GM12874 (cell line): ENCODE measurements around the gene TBX6.

ENCODE experiments used
- TF ChIP-seq, protein P1 (sequence below): IDR thresholded peaks from 2 replicates; pipeline ENCODE4 v1.5.1; 2011; ENCODE audit warnings: low read depth, mild to moderate bottlenecking, control low read depth, low read length, moderate library complexity; ENCODE audit not compliant: insufficient read depth

The TBX6 gene

DNA sequence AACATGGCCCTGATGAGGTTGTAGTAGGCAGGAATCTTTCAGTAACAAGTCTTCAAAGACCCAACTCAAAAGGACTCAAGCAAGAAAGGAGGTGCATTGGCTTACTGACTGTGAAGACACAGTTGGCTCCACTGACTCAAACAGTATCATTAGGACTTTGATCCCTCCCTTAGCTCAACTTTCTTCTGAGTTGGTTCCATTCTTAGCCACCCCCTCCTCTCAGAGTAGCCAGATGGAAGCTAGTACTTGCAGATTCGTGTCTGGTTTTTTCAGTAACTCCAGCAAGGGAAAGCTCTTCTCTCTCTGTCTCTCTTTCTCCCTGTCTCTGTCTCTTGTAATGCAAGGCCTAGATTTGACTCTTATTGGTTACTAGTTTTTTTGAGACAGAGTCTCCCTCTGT lies 36.3 kb upstream of the TBX6 start:
- TF ChIP-seq, protein P1, sequence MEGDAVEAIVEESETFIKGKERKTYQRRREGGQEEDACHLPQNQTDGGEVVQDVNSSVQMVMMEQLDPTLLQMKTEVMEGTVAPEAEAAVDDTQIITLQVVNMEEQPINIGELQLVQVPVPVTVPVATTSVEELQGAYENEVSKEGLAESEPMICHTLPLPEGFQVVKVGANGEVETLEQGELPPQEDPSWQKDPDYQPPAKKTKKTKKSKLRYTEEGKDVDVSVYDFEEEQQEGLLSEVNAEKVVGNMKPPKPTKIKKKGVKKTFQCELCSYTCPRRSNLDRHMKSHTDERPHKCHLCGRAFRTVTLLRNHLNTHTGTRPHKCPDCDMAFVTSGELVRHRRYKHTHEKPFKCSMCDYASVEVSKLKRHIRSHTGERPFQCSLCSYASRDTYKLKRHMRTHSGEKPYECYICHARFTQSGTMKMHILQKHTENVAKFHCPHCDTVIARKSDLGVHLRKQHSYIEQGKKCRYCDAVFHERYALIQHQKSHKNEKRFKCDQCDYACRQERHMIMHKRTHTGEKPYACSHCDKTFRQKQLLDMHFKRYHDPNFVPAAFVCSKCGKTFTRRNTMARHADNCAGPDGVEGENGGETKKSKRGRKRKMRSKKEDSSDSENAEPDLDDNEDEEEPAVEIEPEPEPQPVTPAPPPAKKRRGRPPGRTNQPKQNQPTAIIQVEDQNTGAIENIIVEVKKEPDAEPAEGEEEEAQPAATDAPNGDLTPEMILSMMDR = no peak

DNA sequence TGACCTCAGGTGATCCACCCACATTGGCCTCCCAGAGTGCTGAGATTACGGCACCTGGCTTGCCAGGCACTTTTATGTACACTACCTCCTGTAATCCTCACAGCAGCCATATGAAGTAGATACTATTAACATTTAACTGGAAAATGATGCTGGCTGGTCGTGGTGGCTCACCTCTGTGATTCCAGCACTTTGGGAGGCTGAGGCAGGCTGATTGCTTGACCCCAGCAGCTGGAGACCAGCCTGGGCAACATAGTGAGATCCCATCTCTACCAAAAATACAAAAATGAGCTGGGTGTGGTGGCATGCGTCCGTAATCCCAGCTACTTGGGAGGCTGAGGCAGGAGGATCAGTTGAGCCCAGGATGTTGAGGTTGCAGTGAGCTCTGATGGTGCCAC lies 33.3 kb upstream of the TBX6 start:
- TF ChIP-seq, protein P1 = no peak

DNA sequence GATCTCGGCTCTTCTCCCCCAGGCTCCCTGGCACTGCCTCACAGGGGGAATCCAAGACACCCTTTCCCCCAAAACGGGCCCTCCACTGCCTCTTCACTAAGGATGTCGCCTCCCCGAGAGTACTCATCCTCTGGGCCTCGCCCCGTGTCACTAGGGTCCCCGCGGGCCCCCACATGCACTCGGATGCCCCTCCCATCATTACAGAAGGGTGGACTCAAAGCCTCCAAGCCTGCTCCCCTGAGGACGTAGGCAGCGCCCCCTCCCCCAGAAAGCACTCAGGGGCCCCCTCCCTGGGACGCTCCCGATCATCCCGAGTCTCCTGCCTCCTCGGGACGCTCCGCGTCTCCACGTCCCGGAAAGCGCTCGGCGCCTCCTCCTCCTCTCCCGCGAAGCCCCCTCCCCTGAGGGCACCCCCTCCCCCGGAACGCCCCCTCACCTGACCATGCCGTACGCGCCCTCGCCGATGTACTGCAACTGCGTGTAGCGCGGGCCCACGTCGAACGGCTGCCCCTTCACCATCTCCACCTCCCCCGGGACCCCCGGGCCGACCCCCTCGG lies 31.0 kb upstream of the TBX6 start:
- TF ChIP-seq, protein P1 = no peak

DNA sequence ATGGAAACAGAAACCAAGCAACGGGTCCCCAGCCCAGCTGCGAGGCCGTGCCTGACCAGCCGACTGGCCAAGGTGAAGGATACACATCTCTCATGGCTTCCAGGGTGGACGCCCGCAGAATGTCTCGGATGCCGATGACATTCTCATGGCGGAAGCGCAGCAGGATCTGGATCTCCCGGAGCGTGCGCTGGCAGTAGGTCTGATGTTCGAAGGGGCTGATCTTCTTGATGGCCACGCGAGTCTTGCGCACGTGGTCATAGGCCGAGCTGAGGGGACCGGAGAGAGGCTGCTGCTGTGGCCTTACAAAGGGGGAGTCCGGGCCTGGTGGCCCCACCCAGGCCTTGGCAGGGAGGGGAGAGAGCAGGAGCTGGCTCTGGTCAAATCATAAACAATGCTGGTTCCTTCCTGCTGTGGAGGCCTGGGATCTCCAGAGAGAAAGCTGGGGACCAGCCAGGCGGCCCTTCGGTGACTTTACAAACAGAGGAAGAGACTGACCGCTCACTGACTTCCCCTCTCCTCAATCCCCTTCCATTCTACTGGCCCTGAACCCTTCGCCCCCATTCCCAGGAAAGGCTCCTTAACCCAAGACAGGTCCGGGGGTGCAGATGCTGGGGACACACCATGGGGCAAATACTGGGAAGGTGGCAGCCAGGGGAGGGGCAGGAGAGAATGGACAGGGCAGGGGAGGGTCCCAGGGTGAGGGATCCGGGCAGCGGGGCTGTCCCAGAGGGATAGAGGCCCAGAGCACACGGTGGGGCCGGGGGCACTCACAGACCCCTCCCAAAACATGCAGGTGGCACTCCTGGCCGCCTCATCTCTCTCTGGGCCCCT lies 30.2 kb upstream of the TBX6 start:
- TF ChIP-seq, protein P1 = no peak

DNA sequence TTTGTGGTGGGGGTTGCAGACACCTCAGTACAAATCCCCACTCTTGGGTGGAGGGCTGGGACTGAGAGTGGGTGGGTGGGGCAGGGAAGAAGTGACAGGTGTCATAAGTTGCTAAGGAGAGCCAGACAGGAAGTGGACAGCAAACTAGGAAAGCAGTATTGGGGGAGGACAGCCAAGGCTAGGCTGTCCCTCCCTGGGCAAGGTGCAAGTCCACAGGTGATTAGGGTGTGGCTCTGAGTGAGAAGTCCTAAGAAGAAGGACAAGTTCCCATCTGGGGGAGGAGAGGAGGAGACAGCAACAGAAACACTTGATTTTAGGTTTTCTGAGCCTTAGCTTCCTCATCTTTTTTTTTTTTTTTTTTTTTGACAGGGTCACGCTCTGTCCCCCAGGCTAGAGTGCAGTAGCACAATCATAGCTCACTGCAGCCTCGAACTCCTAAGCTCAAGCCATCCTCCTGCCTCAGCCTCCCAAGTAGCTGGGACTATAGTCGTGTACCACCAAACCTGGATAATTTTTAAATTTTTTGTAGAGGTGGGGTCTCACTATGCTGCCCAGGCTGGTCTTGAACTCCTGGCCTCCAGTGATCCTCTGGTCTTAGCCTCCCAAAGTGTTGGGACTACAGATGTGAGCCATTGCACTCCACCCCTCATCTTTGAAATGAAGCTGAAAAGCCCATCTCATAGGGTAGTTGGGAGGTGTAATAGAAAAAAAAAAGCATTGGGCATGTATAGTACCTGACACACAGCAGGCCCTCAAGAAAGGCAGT lies 28.8 kb upstream of the TBX6 start:
- TF ChIP-seq, protein P1 = no peak

DNA sequence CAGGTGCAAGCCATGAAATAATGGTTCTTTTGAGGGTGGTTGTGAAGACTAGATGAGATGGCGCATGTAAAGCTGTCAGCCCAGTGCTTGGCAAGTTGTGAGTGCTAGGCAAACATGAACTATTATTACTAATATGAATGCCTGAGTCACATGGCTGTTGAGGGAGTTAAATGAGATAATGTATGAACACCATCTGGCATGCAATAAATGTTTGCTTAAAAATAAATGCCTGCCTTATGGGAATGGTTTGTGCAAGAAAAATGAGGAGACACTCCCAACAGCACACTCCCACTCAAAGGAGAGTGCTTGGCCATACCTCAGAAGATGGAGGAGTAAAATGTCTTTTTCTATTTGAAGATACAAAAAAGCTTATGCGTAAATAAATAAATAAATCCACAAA lies 27.7 kb upstream of the TBX6 start:
- TF ChIP-seq, protein P1 = no peak

DNA sequence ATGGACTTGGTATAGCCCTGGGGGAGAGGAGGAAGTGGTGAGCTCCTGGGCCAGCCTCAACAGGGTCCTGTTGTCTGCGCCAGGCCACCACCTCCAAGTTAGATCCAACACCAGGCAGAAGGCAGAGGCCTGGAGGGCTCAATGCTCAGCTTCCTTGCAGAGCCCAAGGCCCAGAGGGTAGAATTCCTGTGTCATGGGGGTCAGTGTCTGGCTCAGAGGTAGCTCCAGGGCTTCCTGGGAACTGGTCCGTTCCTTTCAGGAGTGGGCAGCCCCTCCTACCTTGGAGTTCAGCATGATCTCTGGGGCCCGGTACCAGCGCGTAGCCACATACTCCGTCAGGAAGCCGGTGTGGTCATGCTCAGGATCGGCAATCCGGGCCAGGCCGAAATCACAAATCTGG lies 26.0 kb upstream of the TBX6 start:
- TF ChIP-seq, protein P1 = no peak
